Activated CD4-positive, alpha-beta T cell treated with anti-CD3 and anti-CD28 coated beads, Interleukin-2, Interleukin-4, amounts not matched to agents 100 ng/mL and 50 ng/mL, durations not matched to agents 16 hours and 8 hours (primary cell): ENCODE results near the gene RRP12.

Experiments used
- DNase-seq: peaks from one replicate; pipeline ENCODE4 v3.0.0-alpha.2; 2020; ENCODE audit warnings: low spot score

The RRP12 gene

GRCh38 chr10:97314671-97315070 is 86.5 kb downstream of the RRP12 start:
- no peak for DNase-seq

DNA sequence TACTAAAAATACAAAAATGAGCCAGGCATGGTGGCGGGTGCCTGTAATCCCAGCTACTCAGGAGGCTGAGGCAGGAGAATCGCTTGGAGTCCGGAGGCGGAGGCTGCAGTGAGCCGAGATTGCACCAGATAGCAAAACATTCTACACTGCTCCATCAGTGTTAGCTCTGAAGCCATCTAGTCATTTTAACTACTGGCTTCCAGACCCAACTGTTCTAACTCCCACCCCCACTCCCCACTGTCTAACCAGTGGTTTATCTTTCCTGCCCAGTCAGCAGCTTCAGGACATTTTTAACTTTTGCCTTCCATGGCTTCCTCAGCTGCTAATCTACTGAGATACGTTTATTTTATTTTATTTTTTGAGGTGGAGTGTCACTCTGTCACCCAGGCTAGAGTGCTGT is 88.2 kb downstream of the RRP12 start:
- no peak for DNase-seq

DNA sequence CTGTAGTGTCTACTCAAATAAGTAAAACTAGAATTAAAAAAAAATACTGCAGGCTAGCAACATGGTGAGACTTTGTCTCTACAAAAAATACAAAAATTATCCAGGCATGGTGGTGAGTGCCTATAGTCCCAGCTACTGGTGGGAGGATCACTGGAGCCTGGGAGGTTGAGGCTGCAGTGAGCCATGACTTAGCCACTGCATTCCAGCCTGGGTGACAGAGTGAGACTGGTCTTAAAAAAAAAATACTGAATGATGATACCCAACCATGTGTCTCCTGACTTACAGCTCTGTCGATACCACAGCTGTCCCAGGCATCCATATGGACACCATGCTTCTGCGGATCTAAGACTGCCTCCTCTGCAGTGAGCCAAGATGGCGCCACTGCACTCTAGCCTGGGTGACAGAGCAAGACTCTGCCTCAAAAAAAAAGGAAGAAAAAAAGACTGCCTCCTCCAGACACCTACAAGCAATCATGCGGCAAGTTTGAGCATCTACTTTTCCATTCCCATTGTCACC is 90.0 kb downstream of the RRP12 start:
- no peak for DNase-seq

- no peak for DNase-seq
These were observed 93.0 kb downstream of the RRP12 start for GRCh38 chr10:97307866-97308780.

- no peak for DNase-seq
These were observed 93.7 kb downstream of the RRP12 start for GRCh38 chr10:97307441-97307840.
